GM19328 (cell line): ENCODE results near the gene LRIG1.

Source experiments
- ATAC-seq: cut with Tn5 transposase; IDR thresholded peaks from one replicate; pipeline ENCODE4 v1.9.1; 2021; ENCODE audit warnings: mild to moderate bottlenecking, moderate library complexity; ENCODE audit not compliant: unreplicated experiment

Gene LRIG1

GRCh38 chr3:66451766-66452165 is 49.1 kb downstream of the LRIG1 start:
- ATAC-seq = no peak

- ATAC-seq = no peak
These were observed 50.3 kb downstream of the LRIG1 start for GRCh38 chr3:66450390-66451022.

DNA sequence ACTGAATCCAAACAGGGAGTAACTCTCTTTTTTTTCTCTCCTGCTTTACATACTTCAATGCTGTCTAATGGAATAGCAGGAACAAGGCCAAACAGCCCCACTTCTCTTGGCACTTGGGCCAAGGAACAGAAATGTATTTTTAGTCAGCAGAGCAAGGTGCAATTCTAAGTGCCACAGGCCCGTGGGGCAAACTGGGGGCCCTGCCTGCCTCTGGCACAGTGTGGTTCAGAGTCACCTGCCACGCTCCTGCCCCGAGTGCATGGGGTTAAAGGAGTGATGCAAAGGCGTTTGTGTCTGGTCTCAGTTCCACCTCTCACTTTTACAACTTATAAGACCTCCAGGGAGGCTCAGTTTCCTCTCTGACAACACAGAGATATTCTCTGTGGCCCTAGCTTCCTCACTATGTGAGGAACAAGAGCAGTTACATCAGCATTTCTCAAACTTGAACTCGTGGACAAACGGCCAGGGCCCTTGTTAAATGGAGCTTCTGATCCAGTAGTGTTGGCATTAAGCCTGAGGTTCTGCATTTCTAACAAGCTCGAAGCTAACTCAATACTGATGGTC is 51.3 kb downstream of the LRIG1 start:
- ATAC-seq = no peak

DNA sequence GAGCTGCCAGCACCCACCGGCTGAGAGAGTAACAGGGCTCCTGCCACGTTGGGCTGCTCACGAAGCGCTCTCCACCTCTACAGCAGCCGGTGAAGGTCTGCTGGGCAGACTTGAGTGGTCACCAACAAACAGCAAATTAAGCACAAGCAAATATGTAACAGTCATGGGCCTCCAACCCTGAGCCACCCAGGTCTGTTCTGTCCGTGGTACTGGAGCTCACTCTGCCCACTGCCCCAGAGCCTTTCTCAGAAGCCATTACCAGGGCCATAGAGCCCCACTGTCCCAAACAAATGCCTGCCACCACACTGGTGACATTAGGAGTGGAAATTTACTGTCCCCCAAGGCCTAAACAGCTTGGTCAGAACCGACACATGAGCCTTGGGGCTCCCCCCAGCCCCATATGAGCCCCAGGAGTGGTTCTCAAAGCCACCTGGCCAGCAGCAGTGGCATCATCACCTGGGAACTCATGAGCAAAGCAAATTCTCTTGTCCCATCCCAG is 56.6 kb downstream of the LRIG1 start:
- ATAC-seq = no peak

DNA sequence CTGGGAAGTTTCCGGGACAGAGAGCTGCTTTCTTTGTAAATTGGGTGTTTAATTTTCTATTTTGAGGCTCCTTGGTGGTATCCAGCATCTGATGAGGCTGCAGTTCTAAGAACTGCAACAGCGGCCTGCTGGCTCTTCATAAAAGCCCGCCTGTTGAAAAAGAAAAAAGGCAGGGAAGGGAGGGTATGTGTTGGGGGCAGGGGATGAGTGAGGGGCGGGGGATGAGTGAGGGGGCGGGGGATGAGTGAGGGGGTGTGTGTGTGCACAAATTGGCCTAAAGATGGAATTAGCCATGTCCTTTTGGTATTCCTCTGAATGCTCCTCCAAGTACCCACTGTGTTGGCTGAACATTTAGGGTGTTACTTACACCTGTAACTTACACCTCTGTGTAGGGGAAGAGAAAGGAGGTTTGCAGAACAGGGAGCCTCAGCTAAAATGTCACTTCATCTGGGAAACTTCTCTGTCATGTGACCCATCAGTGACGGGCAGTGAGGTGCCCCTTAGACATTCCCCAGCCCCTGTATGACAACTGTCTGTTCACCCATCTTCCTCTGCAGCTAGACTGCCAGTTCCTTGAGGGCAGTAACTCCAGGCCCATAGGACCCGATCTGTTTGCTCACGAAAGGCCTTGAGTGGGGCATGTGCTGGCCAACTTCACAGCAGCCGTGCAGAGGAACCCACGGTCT is 57.6 kb downstream of the LRIG1 start:
- ATAC-seq = no peak

DNA sequence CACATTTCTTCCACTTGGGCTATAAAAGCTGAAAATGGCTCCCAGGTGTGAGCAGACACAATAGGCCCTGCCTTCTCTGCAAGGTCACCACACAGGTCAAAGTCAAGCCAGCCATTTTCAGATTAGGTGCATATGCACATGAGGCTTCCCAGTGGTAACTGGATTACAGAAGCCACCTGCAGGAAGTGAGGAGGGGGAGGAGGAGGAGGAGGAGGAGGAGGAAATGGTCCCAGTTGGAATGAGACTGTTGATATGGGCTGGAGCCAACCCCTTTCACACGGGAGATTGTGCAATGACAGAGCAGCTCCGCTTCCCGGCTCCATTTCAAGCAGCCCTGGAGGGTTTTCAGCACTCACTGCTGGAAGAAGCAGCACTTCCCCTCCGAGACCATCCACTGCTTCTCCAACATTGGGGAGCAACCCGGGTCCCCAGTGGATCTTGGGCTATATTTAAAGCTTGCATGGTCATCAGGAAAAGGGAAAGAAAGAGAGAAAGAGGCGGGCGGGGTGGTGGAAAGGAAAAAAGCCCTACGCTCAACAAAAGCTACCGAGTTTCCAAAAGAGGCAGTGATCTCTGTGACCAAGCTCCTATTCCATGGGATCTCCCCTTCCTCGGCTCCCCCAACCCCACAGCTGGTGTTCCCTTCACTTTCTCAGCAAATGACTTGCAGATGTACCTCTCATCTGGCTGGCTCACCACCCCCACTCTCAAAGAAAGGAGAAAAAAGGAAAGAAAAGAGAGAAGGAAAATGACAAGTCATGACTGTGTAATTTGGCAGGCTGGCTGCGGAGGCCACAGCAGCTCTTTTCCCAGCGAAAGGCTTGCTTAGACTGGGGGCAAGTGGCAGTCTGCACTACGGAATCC is 58.3 kb downstream of the LRIG1 start:
- ATAC-seq = no peak

DNA sequence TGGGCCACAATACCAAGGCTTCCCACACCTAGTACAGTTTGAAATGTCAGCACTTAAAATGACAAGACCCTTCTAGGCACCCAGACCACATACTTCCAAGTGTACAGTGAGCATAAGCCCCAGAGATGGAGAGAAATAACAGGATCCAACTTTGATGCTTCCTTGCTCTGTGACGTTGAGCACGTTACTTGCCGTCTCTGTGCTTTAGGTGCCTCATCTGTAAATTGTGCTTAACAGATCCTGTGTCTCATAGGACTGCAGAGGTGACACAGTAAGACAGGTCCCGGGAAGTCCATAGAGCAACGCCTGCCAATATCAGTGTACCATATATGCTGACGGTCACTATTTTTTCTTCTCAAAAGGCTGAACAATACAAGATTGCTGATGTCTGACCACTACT is 59.1 kb downstream of the LRIG1 start:
- no peak for ATAC-seq

- ATAC-seq = no peak
These were observed 59.7 kb downstream of the LRIG1 start for GRCh38 chr3:66441129-66441528.

- no peak for ATAC-seq
These were observed 61.0 kb downstream of the LRIG1 start for GRCh38 chr3:66439666-66440344.

GRCh38 chr3:66438046-66438445 is 62.8 kb downstream of the LRIG1 start:
- no peak for ATAC-seq

DNA sequence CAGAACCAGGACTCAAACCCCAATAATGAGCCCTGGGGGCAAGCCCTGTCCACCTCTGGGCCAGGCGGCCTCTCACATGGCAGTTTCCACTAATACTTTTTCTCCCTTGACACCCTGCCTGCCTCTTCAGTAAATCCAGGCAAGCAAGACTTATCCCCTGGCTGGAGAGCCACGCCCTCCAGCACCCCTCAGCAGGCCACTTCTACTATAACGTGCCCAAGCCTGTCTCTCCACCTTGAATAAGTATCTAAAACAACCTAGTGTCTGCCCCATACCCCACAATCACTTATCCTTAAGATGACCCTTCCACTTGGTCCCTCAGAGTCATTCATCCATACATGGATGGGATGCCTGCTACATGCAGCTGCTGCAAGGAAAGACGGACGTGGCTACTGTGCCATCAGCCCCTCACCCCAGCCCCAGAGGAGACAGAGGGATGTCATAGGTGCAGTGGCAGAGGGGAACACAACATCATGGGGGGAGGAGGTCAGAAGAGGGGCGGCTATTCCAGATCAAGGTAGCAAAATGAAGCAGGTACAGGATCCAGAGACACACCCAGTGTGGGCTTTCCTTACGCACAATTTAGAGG is 63.4 kb downstream of the LRIG1 start:
- ATAC-seq = no peak

DNA sequence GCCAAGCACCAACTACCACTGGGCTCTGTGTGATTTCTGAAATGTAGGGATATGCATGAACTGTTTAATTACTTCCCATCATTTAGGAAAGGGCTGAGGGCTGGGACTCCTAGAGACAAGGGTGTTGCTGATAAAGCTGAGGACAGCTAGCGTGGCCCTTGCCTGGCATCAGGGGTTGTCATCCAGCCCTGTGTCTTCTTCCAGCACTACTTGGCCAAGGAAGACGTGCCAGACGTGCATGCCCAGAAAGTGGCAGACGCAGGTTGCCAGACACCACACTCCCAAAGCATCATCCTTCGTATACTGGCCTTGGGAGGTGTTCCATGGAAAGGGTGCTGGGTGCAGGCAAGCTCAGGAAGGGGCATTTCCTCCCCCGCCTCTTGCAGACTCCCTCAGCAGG is 64.8 kb downstream of the LRIG1 start:
- ATAC-seq = no peak

DNA sequence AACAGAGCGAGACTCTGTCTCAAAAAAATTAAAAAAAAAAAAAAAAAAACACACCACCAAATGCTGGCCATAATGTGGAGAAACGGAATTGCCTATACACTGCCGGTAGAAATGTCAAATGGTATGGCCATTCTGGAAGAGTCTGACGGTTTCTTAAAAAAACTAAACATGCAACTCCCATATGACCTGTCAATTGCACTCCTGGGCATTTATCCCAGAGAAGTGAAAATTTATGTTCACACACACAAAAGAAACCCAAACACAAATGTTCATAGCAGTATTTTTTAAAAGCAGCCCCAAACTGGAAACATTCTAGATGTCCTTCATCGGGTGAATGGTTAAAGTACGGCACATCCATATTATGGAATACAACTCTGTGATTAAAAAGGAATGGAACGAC is 66.1 kb downstream of the LRIG1 start:
- ATAC-seq = no peak

DNA sequence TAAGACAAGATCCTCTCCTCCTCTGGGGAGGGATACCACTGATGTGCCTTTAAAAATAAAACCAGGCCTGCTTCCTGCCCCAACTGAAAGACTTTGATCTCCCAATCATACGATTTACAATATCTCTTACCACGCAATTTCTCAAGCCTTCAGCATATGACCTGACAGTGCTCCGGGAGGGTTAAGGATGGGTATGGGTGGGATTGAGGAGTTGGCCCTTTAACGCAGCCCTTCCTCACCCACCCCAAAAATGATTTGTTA is 67.4 kb downstream of the LRIG1 start:
- no peak for ATAC-seq

- ATAC-seq = no peak
These were observed 67.9 kb downstream of the LRIG1 start for GRCh38 chr3:66432767-66433521.

DNA sequence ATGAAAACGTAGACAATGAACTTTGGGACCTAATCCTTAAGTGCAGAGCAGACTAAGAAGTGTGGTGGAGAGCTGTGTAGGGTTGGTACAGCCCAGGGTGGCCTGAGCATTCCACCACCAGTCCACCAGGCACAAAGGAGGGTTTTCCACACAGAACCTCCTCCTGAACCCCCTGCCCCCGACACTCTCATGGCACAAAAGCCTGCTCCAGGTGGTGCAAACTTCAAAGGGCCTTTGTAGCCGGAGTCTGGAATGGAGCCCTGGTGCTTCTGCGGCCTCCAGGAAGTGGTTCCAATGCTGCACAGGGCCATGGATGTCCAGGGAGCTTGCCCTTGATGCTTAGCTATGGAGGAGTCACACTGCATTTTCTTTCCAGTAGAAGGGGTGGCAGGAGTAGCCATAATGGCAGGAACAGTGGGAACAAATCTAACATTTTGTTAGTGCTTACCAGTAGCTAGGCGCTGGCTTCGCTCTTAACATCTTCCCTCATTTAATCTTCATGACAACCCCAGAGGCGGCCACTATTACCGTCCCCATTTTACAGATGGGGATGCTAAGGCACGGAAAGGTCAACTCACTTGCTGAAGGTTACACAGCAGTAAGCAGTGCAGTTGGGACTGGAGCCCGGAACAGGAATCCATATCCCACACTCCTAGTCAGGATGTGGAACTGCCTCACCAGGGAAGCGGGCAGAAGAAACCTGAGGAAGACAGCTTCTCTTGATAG is 68.6 kb downstream of the LRIG1 start:
- no peak for ATAC-seq

DNA sequence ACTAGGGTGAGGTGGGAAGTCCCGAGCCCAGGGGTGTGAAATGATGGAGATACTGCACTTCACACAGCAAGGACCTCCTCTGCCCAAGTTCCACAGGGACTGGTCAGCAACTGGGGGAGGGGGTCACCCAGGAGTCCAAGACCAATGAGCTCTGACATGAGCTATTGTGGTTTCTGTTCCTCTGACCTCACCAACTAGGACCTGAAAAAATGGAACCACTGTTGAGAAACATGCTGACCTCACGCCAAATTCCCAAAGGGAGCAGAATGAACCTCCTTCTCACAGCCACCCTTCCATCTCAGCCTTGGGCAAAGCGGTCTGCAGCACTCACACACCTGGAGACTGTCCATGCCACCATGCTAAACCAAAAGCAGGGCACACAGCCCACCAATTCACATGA is 69.3 kb downstream of the LRIG1 start:
- no peak for ATAC-seq

DNA sequence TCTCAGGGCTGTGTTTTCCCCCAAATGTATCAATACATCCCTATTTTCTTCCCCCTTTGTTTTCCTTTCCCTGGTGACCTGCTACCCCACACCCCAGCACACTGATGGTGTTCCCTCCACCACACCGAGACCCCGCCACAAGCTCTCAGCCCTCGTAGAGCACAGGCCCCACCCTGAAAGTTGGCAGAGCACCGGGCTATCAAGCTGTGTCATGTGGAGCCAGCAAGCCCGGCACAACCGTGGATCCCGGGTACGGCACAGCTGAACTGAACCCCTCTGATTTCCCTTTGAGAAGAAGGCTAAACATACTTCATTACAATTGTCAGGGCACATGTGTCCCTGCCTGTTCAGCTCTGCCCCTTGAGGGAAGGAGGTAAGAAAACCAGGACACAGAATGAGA is 69.9 kb downstream of the LRIG1 start:
- ATAC-seq = no peak

- ATAC-seq = no peak
These were observed 72.1 kb downstream of the LRIG1 start for GRCh38 chr3:66428733-66429132.
